Neutrophil (primary cell): ENCODE data around the gene NEK4.

Experiments used
- H3K27ac ChIP-seq: fragments of 200-600 bp; sonication (generic); 2 replicates; pipeline ENCODE4 v1.5.1; 2016; ENCODE audit warnings: mild to moderate bottlenecking, moderate library complexity
- H3K27me3 ChIP-seq: fragments of 200-600 bp; sonication (generic); 2 replicates; pipeline ENCODE4 v1.6.0; 2016; ENCODE audit warnings: mild to moderate bottlenecking
- H3K36me3 ChIP-seq: fragments of 200-600 bp; sonication (generic); 2 replicates; pipeline ENCODE4 v1.5.1; 2017
- H3K4me1 ChIP-seq, 2 experiments: fragments of 200-600 bp in 1 of 2; sonication (generic) in 1 of 2; 1 replicate in 1 of 2; 2 replicates in 1 of 2; pipeline versions ENCODE4 v1.5.1 to v1.6.1; 2013 to 2016; ENCODE audit warnings: low read depth in 1 of 2, low read length in 1 of 2, mild to moderate bottlenecking in 1 of 2, moderate library complexity in 1 of 2; ENCODE audit not compliant: control insufficient read depth in 1 of 2, insufficient read depth in 1 of 2
- H3K4me3 ChIP-seq, 2 experiments: fragments of 200-600 bp in 1 of 2; sonication (generic) in 1 of 2; 1 replicate in 1 of 2; 2 replicates in 1 of 2; pipeline ENCODE4 v1.5.1; 2013 to 2016; ENCODE audit warnings: low read depth in 1 of 2, low read length in 1 of 2, mild to moderate bottlenecking in 1 of 2, moderate library complexity in 1 of 2
- H3K9me3 ChIP-seq: fragments of 200-600 bp; sonication (generic); 2 replicates; pipeline ENCODE4 v1.5.1; 2016
- CTCF ChIP-seq: fragments of 200-600 bp; sonication (generic); IDR thresholded peaks from 2 replicates; pipeline ENCODE4 v1.5.1; 2016; ENCODE audit warnings: antibody characterized with exemption

The NEK4 gene

GRCh38 chr3:52752045-52752660 is 18.6 kb downstream of the NEK4 start:
- peaks cover 66% of the 10 kb centered on the region for H3K36me3 ChIP-seq
- H3K4me1 ChIP-seq = no peaks in the 10 kb centered on the region
- TF ChIP-seq CTCF = no peak
- H3K27me3 ChIP-seq = no peaks in the 10 kb centered on the region
- no peaks in the 10 kb centered on the region for H3K9me3 ChIP-seq
- no peak overlapping the region for H3K27ac ChIP-seq
- H3K4me3 ChIP-seq = no peak overlapping the region

- H3K36me3 ChIP-seq = peaks cover 69% of the 10 kb centered on the region
- no peak for TF ChIP-seq CTCF
These were observed 27.0 kb downstream of the NEK4 start for GRCh38 chr3:52743721-52744120.

GRCh38 chr3:52743152-52743551 is 27.6 kb downstream of the NEK4 start:
- TF ChIP-seq CTCF = no peak
- Histone ChIP-seq H3K9me3 (no peaks in the 10 kb centered on the region), H3K27ac (no peak overlapping the region), H3K4me3 (no peak overlapping the region), H3K36me3 (peaks cover 66% of the 10 kb centered on the region), H3K4me1 (no peaks in the 10 kb centered on the region), H3K27me3 (no peaks in the 10 kb centered on the region)

More at GRCh38 chr3:52743721-52744120, 27.0 kb downstream of the NEK4 start:
- H3K9me3 ChIP-seq = no peaks in the 10 kb centered on the region
- H3K27me3 ChIP-seq = no peaks in the 10 kb centered on the region
- no peaks in the 10 kb centered on the region for H3K4me1 ChIP-seq
- H3K27ac ChIP-seq = no peak overlapping the region
- no peak overlapping the region for H3K4me3 ChIP-seq

- no peak for TF ChIP-seq CTCF
- Histone ChIP-seq H3K27me3 (no peaks in the 10 kb centered on the region), H3K36me3 (peaks cover 66% of the 10 kb centered on the region), H3K9me3 (no peaks in the 10 kb centered on the region), H3K27ac (no peak overlapping the region), H3K4me3 (no peak overlapping the region), H3K4me1 (no peaks in the 10 kb centered on the region)
These were observed 28.2 kb downstream of the NEK4 start for GRCh38 chr3:52742418-52743041.

GRCh38 chr3:52739730-52740129 is 31.0 kb downstream of the NEK4 start:
- no peaks in the 10 kb centered on the region for H3K27me3 ChIP-seq
- no peaks in the 10 kb centered on the region for H3K4me1 ChIP-seq
- H3K4me3 ChIP-seq = no peak overlapping the region
- no peak overlapping the region for H3K27ac ChIP-seq
- peaks cover 49% of the 10 kb centered on the region for H3K36me3 ChIP-seq
- H3K9me3 ChIP-seq = no peaks in the 10 kb centered on the region
- no peak for TF ChIP-seq CTCF
